HK-2 (cell line): ENCODE results near the gene SH3RF3.
A peak's percentile ranks its signal among the peaks of the same experiment; 100 is the strongest.
"Not testable (repeated sequence)": the region's sequence is repeated elsewhere in the genome, so short reads cannot be mapped to it uniquely, and the experiment has no call there.

ENCODE experiments used
- DNase-seq: peaks from one replicate; pipeline ENCODE4 v3.0.0-alpha.2; 2018; ENCODE audit not compliant: unreplicated experiment

Gene SH3RF3

DNA sequence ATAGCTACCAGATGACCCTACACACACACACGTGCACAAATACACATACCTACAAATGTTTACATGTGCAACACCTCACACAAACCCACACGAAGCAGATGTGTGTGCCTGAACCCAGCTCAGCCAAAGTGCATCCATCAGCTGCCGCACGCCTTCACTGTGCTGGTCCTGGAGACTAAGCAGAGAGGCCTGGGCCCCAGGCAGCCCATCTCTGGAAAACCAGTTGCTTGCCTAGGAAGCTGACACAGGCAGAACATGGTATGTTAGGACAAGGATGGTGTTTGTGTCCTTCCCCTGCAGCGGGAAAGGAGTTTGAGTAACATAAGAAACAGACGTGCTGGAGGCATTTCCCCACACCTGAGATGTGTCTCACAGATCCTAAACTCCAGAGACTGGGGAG, 398.1 kb downstream of the SH3RF3 start:
- DNase-seq, result no peak

DNA sequence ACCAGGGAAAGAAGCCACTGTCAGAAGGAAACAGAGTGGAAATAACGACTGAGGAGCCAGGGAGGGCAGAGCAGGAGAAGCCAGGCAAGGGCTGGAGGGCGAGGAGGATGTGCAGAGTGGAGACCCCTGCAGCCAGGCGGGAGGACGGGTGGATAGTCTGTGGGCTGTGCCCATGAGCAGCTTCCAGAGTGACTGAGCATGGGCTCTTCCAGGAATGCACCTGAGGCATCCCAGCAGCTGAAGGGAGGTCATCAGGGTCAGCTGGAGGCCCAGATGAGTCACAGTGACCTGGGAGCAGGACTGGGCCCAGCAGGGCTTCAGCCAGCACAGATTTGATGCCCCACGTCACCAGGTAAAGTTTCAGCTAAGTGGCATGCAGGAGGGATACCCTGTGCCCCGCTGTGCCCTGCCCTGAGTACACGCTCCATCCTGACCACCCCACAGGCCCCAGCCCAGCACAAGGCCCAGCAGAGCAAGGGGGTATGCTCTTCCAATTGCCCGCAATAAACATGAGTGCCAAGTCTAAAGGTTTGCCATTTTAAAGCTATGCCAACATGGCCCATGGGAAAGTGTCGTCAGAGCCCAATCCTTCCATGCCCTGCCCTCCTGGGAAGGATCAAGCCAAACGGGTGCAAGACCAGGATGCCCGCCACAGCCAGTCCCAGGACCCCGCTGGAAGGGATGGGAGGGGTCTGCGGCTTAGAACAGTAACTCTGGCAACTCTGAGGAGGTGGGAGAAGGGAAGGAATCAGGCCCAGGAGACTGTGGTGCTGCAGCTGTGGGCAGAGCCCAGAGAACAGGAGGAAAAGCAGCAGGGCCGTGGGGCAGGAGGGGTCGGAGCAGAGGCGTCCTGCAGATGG, 399.1 kb downstream of the SH3RF3 start:
- DNase-seq, result no peak

- no peak for DNase-seq
Observed at GRCh38 chr2:109528811-109529501, 400.0 kb downstream of the SH3RF3 start.

DNA sequence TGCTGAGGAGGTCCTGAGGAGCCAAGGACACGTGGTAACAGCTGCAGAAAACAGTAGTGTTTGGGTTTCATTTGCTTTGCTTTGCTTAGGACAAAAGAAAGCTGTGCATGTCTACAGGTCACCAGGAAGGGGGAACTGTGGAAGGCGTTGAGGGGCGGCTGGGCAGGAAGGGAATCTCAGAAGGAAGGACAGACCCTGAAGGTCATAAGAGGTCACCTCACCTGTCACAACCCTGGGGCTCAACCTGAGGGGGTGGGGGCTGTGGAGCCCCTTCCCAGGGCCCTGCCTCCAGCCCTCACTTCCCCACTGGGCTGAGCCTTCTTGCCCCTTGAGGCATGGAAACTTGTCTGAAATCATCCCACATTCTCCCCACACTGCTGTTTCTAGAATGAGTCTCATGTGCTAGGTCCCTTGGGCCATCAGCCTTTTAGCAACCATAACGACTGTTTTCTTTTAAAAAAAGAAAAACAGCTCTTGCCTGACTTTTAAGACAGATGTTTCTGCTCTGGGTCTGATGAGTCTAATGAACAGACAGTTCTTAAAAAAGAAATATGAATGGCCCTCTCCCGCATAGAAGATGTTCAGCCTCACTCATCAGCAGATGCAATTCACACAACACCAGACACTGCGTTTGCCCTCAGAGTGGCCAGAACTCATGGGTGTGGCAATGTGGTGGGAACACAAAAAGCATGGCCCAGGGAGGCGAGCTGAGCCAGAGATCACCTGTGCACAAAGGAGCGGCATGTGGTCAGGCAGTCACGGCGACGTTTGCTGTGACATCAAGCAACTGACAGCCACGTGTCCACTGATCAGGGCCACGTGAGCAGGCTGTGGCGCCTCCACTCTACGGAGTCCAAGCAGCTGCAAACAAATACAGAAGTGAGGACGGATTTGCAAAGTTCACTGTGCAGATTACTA, 400.8 kb downstream of the SH3RF3 start:
- DNase-seq, result no peak

GRCh38 chr2:109530712-109531111, 401.7 kb downstream of the SH3RF3 start:
- DNase-seq, result no peak

GRCh38 chr2:109531221-109531620, 402.2 kb downstream of the SH3RF3 start:
- no peak for DNase-seq

- DNase-seq, result no peak
Observed at GRCh38 chr2:109531896-109532727, 403.1 kb downstream of the SH3RF3 start.

GRCh38 chr2:109532728-109533076, 403.7 kb downstream of the SH3RF3 start:
- DNase-seq, result no peak

DNA sequence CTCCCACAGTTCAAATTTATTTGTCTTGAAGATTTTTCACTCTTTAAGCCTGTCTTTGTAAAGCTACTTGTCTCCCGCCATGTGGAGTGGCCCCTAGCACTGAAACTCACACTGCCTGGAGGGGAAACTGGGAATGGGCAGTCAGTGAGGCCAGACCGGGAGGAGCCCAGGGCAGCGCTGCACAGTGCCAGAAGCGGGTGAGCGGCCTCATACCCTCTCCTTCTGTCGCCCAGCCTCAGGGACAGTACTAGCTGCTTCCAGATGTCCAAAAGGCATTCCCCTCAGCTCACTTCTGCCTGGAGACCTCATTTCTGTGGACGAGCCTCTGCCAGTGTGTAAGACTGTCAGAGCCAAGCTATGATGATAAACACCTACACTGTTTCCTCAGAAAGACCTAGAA, 404.8 kb downstream of the SH3RF3 start:
- no peak for DNase-seq

DNA sequence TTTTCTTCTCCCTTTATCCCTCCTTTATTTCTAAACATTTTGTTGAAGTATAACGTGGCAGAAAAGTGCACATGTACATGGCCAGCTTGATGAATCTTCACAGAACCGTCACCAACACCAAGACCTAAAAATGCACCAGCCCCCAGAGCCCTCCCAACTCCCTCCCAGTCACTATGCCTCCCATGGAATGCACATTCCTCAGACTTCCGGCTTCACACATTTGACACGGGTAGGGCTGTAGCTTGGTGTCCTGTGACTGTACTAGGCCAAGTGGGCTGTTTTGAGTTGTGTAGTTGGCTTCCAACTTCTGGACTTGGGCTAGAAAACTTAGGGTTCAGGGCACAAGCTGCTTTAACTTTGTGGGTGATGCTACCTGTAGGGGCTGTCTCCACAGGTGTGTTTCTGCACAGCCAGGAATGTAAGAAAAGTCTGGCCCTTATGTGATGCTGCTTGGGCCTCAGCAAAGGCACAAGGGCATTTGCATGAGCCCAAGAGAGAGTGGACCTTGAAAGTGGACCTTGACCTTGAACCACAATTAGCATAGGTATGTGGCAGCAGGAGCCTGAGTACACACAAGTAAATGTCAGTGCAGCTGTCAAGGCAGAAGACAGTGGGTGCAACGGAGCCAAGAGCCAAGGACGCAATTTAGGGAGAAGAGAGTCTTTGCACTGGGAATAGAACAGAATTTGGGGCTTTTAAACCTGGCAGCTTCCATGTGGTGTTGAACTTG, 406.4 kb downstream of the SH3RF3 start:
- DNase-seq, result no peak

- not testable (repeated sequence) for DNase-seq
Observed at GRCh38 chr2:109536556-109536955, 407.6 kb downstream of the SH3RF3 start.

GRCh38 chr2:109537565-109538222, 408.7 kb downstream of the SH3RF3 start:
- no peak for DNase-seq

GRCh38 chr2:109538546-109538945, 409.5 kb downstream of the SH3RF3 start:
- no peak for DNase-seq

DNA sequence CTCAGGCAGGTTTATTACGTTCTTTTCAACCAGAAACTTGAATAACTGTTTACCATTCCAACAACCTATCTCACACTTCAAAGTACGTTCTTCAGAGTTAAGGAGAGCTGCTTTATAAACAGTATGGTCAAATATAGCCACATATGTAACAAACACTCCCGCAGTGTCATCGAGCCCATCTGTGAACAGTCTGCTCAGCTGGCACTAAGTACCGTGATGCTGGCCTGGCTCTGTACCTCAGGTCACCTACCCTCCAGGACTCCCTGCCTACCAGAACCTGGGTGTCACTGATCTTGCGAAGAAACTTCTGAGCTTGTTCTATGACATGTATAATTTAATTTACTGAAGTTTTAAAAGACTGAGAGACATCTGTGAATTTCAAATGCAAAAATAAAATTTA, 413.4 kb downstream of the SH3RF3 start:
- no peak for DNase-seq

DNA sequence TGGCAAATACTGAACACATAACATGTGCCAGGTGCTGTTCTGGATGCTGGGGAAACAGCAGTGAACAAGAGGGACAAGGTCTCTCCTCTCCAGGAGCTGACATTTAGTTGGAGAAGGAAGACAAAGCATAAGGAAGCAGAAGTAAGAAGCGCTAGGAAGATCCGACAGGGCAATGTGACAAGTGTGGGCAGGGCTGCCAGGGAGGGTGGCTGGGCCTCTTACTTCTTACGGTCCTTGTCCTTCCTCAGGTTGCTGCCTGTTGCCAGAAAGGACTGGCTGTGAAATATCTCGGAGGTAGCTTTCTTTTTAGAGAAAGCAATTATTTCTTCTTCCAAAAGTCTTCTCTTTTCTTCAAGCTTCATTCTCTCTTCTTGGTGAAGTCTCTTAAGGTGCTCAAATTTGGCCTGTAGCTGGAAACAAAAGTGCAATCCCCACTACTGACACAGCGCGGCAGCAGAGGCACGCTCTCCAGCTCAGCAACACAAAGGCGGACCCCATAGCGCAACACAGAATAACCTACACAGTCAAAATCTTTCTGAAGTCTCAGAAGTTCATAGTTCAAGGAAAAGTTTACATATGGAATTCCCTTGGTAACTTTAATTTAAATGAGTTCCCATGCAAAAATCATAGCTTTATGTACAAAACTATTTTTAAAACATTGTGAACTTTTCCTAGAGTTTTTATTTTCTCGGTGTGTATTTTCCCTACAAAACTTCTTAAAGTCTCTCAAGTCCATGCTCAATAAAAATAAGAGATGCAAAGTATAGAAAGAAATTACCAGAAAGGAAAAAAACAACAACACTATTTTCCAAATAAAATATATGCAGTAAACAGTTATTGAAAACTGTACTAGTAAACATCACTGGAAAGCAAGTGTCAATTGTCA, 417.1 kb downstream of the SH3RF3 start:
- peak; percentile 35 for DNase-seq

DNA sequence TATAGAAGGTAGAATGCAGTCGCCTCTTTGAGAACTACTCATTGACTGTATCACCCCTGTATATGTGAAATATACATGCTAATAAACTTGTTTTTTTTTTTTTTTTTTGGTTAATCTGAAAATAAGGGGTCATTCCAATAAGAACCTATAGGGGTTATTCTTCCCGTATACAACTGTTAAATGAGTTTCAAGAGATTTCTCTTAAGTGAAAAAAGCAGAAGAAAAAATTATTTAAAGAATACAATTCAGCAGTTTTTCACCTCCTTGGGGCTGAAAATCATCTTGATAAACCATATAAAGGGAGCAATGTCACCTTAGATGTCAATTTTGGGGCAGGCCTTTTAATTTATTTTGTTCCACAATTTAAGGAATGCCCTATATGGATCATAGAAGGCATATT, 418.3 kb downstream of the SH3RF3 start:
- DNase-seq, result no peak

- no peak for DNase-seq
Observed at GRCh38 chr2:109549016-109549590, 420.1 kb downstream of the SH3RF3 start.
